Neural cell (in vitro differentiated cells): ENCODE results near the gene LAMC2.

Experiments used
- EP300 ChIP-seq: fragments of 450-650 bp; conservative IDR thresholded peaks from 2 replicates; pipeline ENCODE4 v1.6.1; 2014; ENCODE audit warnings: antibody characterized with exemption, mild to moderate bottlenecking, moderate library complexity; ENCODE audit not compliant: poor library complexity, severe bottlenecking
- EZH2 ChIP-seq: fragments of 200-600, 300-800 bp; shearing (Covaris generic), sonication (generic); IDR thresholded peaks from 2 replicates; pipeline ENCODE4 v1.6.1; 2014; ENCODE audit warnings: antibody characterized with exemption, low read length, borderline replicate concordance, mild to moderate bottlenecking; ENCODE audit not compliant: insufficient read depth, poor library complexity, severe bottlenecking
- MXI1 ChIP-seq: fragments of 450-650 bp; conservative IDR thresholded peaks from 2 replicates; pipeline ENCODE4 v1.6.1; 2014; ENCODE audit warnings: antibody characterized with exemption, mild to moderate bottlenecking; ENCODE audit not compliant: poor library complexity, severe bottlenecking
- POLR2AphosphoS5 ChIP-seq: IDR thresholded peaks from 2 replicates; pipeline ENCODE4 v1.6.1; 2012
- RAD21 ChIP-seq: fragments of 450-650 bp; conservative IDR thresholded peaks from 2 replicates; pipeline ENCODE4 v1.6.1; 2014; ENCODE audit warnings: antibody characterized with exemption, mild to moderate bottlenecking, moderate library complexity
- SMC3 ChIP-seq: fragments of 450-650 bp; conservative IDR thresholded peaks from 2 replicates; pipeline ENCODE4 v1.6.1; 2014; ENCODE audit warnings: antibody characterized with exemption, mild to moderate bottlenecking, moderate library complexity; ENCODE audit not compliant: poor library complexity
- TAF1 ChIP-seq: IDR thresholded peaks from 2 replicates; pipeline ENCODE4 v1.6.1; 2012; ENCODE audit warnings: low read depth
- TF ChIP-seq, protein P1 (sequence below): fragments of 450-650 bp; IDR thresholded peaks from 2 replicates; pipeline ENCODE4 v1.5.1; 2014; ENCODE audit warnings: antibody characterized with exemption, mild to moderate bottlenecking, moderate library complexity; ENCODE audit not compliant: poor library complexity, severe bottlenecking
- TF ChIP-seq, protein P2 (sequence below): IDR thresholded peaks from 2 replicates; pipeline ENCODE4 v1.6.1; 2012; ENCODE audit warnings: borderline replicate concordance

DNA sequence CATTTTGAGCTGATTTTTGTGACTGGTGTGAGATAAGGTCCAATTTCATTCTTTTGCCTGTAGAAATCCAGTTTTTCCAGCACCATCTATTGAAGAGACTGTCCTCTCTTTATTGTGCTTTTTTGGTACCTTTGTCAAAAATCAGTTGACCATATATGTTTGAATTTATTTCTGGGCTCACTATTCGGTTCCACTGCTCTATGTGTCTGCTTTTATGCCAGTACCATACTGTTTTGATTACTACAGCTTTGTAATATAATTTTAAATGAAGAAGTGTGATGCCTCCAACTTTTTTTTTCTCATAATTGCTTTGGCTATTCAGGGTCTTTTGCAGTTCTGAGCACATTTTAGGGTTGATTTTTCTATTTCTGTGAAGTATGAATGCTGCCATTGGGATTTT is 69.0 kb downstream of the LAMC2 start:
- TF ChIP-seq, protein P1, sequence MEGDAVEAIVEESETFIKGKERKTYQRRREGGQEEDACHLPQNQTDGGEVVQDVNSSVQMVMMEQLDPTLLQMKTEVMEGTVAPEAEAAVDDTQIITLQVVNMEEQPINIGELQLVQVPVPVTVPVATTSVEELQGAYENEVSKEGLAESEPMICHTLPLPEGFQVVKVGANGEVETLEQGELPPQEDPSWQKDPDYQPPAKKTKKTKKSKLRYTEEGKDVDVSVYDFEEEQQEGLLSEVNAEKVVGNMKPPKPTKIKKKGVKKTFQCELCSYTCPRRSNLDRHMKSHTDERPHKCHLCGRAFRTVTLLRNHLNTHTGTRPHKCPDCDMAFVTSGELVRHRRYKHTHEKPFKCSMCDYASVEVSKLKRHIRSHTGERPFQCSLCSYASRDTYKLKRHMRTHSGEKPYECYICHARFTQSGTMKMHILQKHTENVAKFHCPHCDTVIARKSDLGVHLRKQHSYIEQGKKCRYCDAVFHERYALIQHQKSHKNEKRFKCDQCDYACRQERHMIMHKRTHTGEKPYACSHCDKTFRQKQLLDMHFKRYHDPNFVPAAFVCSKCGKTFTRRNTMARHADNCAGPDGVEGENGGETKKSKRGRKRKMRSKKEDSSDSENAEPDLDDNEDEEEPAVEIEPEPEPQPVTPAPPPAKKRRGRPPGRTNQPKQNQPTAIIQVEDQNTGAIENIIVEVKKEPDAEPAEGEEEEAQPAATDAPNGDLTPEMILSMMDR, result no peak
- TF ChIP-seq POLR2AphosphoS5, result no peak
- TF ChIP-seq EP300, result no peak
- TF ChIP-seq RAD21, result no peak
- TF ChIP-seq EZH2, result no peak
- TF ChIP-seq SMC3, result no peak
- TF ChIP-seq MXI1, result no peak
- TF ChIP-seq, protein P2, sequence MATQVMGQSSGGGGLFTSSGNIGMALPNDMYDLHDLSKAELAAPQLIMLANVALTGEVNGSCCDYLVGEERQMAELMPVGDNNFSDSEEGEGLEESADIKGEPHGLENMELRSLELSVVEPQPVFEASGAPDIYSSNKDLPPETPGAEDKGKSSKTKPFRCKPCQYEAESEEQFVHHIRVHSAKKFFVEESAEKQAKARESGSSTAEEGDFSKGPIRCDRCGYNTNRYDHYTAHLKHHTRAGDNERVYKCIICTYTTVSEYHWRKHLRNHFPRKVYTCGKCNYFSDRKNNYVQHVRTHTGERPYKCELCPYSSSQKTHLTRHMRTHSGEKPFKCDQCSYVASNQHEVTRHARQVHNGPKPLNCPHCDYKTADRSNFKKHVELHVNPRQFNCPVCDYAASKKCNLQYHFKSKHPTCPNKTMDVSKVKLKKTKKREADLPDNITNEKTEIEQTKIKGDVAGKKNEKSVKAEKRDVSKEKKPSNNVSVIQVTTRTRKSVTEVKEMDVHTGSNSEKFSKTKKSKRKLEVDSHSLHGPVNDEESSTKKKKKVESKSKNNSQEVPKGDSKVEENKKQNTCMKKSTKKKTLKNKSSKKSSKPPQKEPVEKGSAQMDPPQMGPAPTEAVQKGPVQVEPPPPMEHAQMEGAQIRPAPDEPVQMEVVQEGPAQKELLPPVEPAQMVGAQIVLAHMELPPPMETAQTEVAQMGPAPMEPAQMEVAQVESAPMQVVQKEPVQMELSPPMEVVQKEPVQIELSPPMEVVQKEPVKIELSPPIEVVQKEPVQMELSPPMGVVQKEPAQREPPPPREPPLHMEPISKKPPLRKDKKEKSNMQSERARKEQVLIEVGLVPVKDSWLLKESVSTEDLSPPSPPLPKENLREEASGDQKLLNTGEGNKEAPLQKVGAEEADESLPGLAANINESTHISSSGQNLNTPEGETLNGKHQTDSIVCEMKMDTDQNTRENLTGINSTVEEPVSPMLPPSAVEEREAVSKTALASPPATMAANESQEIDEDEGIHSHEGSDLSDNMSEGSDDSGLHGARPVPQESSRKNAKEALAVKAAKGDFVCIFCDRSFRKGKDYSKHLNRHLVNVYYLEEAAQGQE, result no peak
- no peak for TF ChIP-seq TAF1
